ENCODE results near the gene CDC16. TPM values are rescaled to one million over a fixed set of nuclear protein-coding genes. Genes with fewer than 3 reads are reported as not detected.
"Not testable (repeated sequence)": the region's sequence is repeated elsewhere in the genome, so short reads cannot be mapped to it uniquely, and the experiment has no call there.

Gene CDC16
- total and polyA plus RNA-seq, 8 donors, result 59.8 to 161 (median 121) TPM

GRCh38 chr13:114263578-114263977, 28.9 kb downstream of the CDC16 start:
- no peak for TF ChIP-seq CTCF (IDR thresholded peaks at IDR 0.05)
- intact Hi-C loops (cut with DNase I), result no loop called here
- Histone ChIP-seq H3K36me3 (peaks cover 0 to 100% of the 10 kb centered on the region in 2 donors), H3K27me3 (no peaks in the 10 kb centered on the region), H3K4me1 (no peaks in the 10 kb centered on the region), H3K27ac (no peak overlapping the region), H3K4me3 (no peak overlapping the region), H3K9me3 (no peaks in the 10 kb centered on the region)
- ATAC-seq (no peak), DNase-seq (no peak)

- H3K4me3 ChIP-seq; H3K27me3 ChIP-seq; H3K9me3 ChIP-seq; DNase-seq; ATAC-seq; intact Hi-C loops (cut with DNase I); H3K4me1 ChIP-seq; H3K27ac ChIP-seq: not testable (repeated sequence)
- peaks cover 0 to 100% of the 10 kb centered on the region in 2 donors for H3K36me3 ChIP-seq
Measured at GRCh38 chr13:114264313-114264712, 29.6 kb downstream of the CDC16 start.

- intact Hi-C loops (cut with DNase I), result no loop called here
- no peak overlapping the region for H3K4me3 ChIP-seq
- DNase-seq, result no peak
- peaks cover 0 to 100% of the 10 kb centered on the region in 2 donors for H3K36me3 ChIP-seq
- H3K4me1 ChIP-seq, result no peaks in the 10 kb centered on the region
- H3K9me3 ChIP-seq, result no peaks in the 10 kb centered on the region
- TF ChIP-seq CTCF (IDR thresholded peaks at IDR 0.05), result no peak
- no peak overlapping the region for H3K27ac ChIP-seq
- no peaks in the 10 kb centered on the region for H3K27me3 ChIP-seq
- ATAC-seq, result no peak
Measured at GRCh38 chr13:114264886-114265611, 30.4 kb downstream of the CDC16 start.

GRCh38 chr13:114266241-114266640, 31.5 kb downstream of the CDC16 start:
- intact Hi-C loops (cut with DNase I), result no loop called here
- ATAC-seq, result no peak
- Histone ChIP-seq H3K4me3 (no peak overlapping the region), H3K27me3 (no peaks in the 10 kb centered on the region), H3K4me1 (no peaks in the 10 kb centered on the region), H3K27ac (no peak overlapping the region), H3K36me3 (peaks cover 0 to 96% of the 10 kb centered on the region in 2 donors), H3K9me3 (no peaks in the 10 kb centered on the region)
- TF ChIP-seq CTCF (IDR thresholded peaks at IDR 0.05), result no peak
- DNase-seq, result no peak

GRCh38 chr13:114268344-114269280, 33.9 kb downstream of the CDC16 start:
- no peak for DNase-seq
- peaks cover 0 to 94% of the 10 kb centered on the region in 2 donors for H3K36me3 ChIP-seq
- intact Hi-C loops (cut with DNase I), result no loop called here
- no peaks in the 10 kb centered on the region for H3K27me3 ChIP-seq
- ATAC-seq, result no peak
- no peaks in the 10 kb centered on the region for H3K9me3 ChIP-seq
- TF ChIP-seq CTCF (IDR thresholded peaks at IDR 0.05), result no peak
- no peak overlapping the region for H3K27ac ChIP-seq
- H3K4me1 ChIP-seq, result no peaks in the 10 kb centered on the region
- no peak overlapping the region for H3K4me3 ChIP-seq
